Activated naive CD4-positive, alpha-beta T cell treated with anti-CD3 and anti-CD28 coated beads for 36 hours (primary cell): ENCODE measurements around the gene MEFV. TPM values are rescaled to one million over a fixed set of nuclear protein-coding genes. Genes with fewer than 3 reads are reported as not detected.
A peak's percentile ranks its signal among the peaks of the same experiment; 100 is the strongest.

ENCODE experiments used
- CTCF ChIA-PET: fragments of 350-600 bp; sonication (Branson Sonifier 250); formaldehyde crosslinking; loops from one replicate; lab custom pipeline; 2021; ENCODE audit warnings: antibody characterized with exemption; lab: Charles Lee
- DNase-seq: peaks from one replicate; pipeline ENCODE4 v3.0.0-alpha.2; 2020
- H3K27ac Mint-ChIP-seq: one replicate; pipeline ENCODE4 v1.8.0; 2021; ENCODE audit warnings: mild to moderate bottlenecking, mixed read lengths
- H3K27me3 Mint-ChIP-seq: one replicate; pipeline ENCODE4 v1.8.0; 2021; ENCODE audit warnings: low read depth, mixed read lengths
- H3K36me3 Mint-ChIP-seq: one replicate; pipeline ENCODE4 v1.8.0; 2021; ENCODE audit warnings: low read depth, mixed read lengths
- H3K4me1 Mint-ChIP-seq: one replicate; pipeline ENCODE4 v1.8.0; 2021; ENCODE audit warnings: low read depth, mixed read lengths
- H3K4me3 Mint-ChIP-seq: one replicate; pipeline ENCODE4 v1.8.0; 2021; ENCODE audit warnings: mild to moderate bottlenecking, moderate library complexity, mixed read lengths
- H3K9me3 Mint-ChIP-seq: one replicate; pipeline ENCODE4 v1.8.0; 2021; ENCODE audit warnings: mixed read lengths
- intact Hi-C: fragments of 100-400 bp; cut with micrococcal nuclease; formaldehyde crosslinking; loops from one replicate; pipeline ENCODE4 v1.15.1; 2023
- total RNA-seq, 2 experiments: library from RNA; stranded (reverse); gene quantifications; one replicate each; pipeline ENCODE4 v1.2.3, GENCODE V29; 2021

Gene MEFV
- total RNA-seq, result under 1 TPM; 0.07 TPM

- no peaks in the 10 kb centered on the region for H3K36me3 Mint-ChIP-seq
- CTCF ChIA-PET, result no interaction called here
- H3K4me3 Mint-ChIP-seq, result no peak within 1 kb of the TSS
- intact Hi-C loops, result no loop called here
- H3K4me1 Mint-ChIP-seq, result no peaks in the 10 kb centered on the region
- no peak within 1 kb of the TSS for H3K27ac Mint-ChIP-seq
- DNase-seq, result no peak
- no peaks in the 10 kb centered on the region for H3K9me3 Mint-ChIP-seq
- no peaks in the 10 kb centered on the region for H3K27me3 Mint-ChIP-seq
Measured at GRCh38 chr16:3256146-3256865, at the start of gene MEFV. Gene MEFV (minus strand): TSS chr16:3256633. CDS start chr16:3256587, 46 bp downstream.

- H3K4me1 Mint-ChIP-seq, result peaks cover 21% of the 10 kb centered on the region
- H3K4me3 Mint-ChIP-seq, result peak overlapping the region; percentile 79
- DNase-seq, result no peak
- no peaks in the 10 kb centered on the region for H3K27me3 Mint-ChIP-seq
- H3K9me3 Mint-ChIP-seq, result peaks cover 44% of the 10 kb centered on the region
- peak overlapping the region; percentile 63 for H3K27ac Mint-ChIP-seq
- intact Hi-C loops, result loop anchor here (5.0 kb wide), 2 partner anchors 124 to 126 kb away; no protein-coding TSS in a partner anchor
- CTCF ChIA-PET, result no interaction called here
- peaks cover 76% of the 10 kb centered on the region for H3K36me3 Mint-ChIP-seq
Measured at GRCh38 chr16:3306078-3306477, 49.6 kb upstream of the MEFV start.

- Mint-ChIP-seq H3K4me1 (peaks cover 21% of the 10 kb centered on the region), H3K9me3 (peaks cover 45% of the 10 kb centered on the region), H3K4me3 (peak within 1 kb of the TSS; percentile 79), H3K36me3 (peaks cover 76% of the 10 kb centered on the region), H3K27ac (peak within 1 kb of the TSS; percentile 77), H3K27me3 (no peaks in the 10 kb centered on the region)
- peak; percentile 84 for DNase-seq
- CTCF ChIA-PET, result interaction anchor here (1.2 to 1.8 kb wide), 2 partner anchors 21 to 38 kb away, joined by 4 to 5 read pairs; no protein-coding TSS in a partner anchor
- intact Hi-C loops, result loop anchor here (1.0 to 5.0 kb wide), 7 partner anchors 22 to 152 kb away; partner anchors contain the start of genes ZNF200 and ZNF263
Measured at GRCh38 chr16:3305109-3306068, 49.0 kb upstream of the MEFV start, which contains the start of the genes TIGD7 and ZNF75A. Gene TIGD7 (minus strand): TSS chr16:3305430. CDS start chr16:3300614, 4,816 bp downstream. Gene ZNF75A (plus strand): TSS chr16:3305497. CDS start chr16:3308429, 2,932 bp downstream.

GRCh38 chr16:3304370-3304769 lies 47.9 kb upstream of the MEFV start:
- no peaks in the 10 kb centered on the region for H3K27me3 Mint-ChIP-seq
- H3K27ac Mint-ChIP-seq, result no peak overlapping the region
- peaks cover 53% of the 10 kb centered on the region for H3K9me3 Mint-ChIP-seq
- CTCF ChIA-PET, result interaction anchor here (1.2 to 1.8 kb wide), 2 partner anchors 19 to 37 kb away, joined by 4 to 5 read pairs; no protein-coding TSS in a partner anchor
- peak overlapping the region; percentile 79 for H3K4me3 Mint-ChIP-seq
- intact Hi-C loops, result no loop called here
- DNase-seq, result no peak
- peaks cover 21% of the 10 kb centered on the region for H3K4me1 Mint-ChIP-seq
- H3K36me3 Mint-ChIP-seq, result peaks cover 76% of the 10 kb centered on the region

- no peak for DNase-seq
- H3K9me3 Mint-ChIP-seq, result peaks cover 69% of the 10 kb centered on the region
- intact Hi-C loops, result no loop called here
- CTCF ChIA-PET, result no interaction called here
- H3K27me3 Mint-ChIP-seq, result no peaks in the 10 kb centered on the region
- H3K27ac Mint-ChIP-seq, result no peak overlapping the region
- H3K36me3 Mint-ChIP-seq, result peaks cover 73% of the 10 kb centered on the region
- no peak overlapping the region for H3K4me3 Mint-ChIP-seq
- H3K4me1 Mint-ChIP-seq, result no peaks in the 10 kb centered on the region
Measured at GRCh38 chr16:3295783-3296182, 39.4 kb upstream of the MEFV start.

- Mint-ChIP-seq H3K4me3 (no peak overlapping the region), H3K4me1 (no peaks in the 10 kb centered on the region), H3K9me3 (peaks cover 71% of the 10 kb centered on the region), H3K36me3 (peaks cover 73% of the 10 kb centered on the region), H3K27me3 (no peaks in the 10 kb centered on the region), H3K27ac (no peak overlapping the region)
- intact Hi-C loops, result no loop called here
- no peak for DNase-seq
- CTCF ChIA-PET, result no interaction called here
Measured at GRCh38 chr16:3295209-3295608, 38.8 kb upstream of the MEFV start.

GRCh38 chr16:3292604-3293003 lies 36.2 kb upstream of the MEFV start:
- Mint-ChIP-seq H3K4me1 (no peaks in the 10 kb centered on the region), H3K36me3 (peaks cover 80% of the 10 kb centered on the region), H3K9me3 (peaks cover 70% of the 10 kb centered on the region), H3K27ac (no peak overlapping the region), H3K4me3 (no peak overlapping the region), H3K27me3 (no peaks in the 10 kb centered on the region)
- no peak for DNase-seq
- intact Hi-C loops, result no loop called here
- CTCF ChIA-PET, result interaction anchor here (0.6 kb wide), 1 partner anchor 86 kb away, joined by 3 read pairs; no protein-coding TSS in a partner anchor

- H3K4me1 Mint-ChIP-seq, result peaks cover 11% of the 10 kb centered on the region
- no peak for DNase-seq
- intact Hi-C loops, result no loop called here
- no peak overlapping the region for H3K4me3 Mint-ChIP-seq
- H3K36me3 Mint-ChIP-seq, result peaks cover 90% of the 10 kb centered on the region
- no peaks in the 10 kb centered on the region for H3K27me3 Mint-ChIP-seq
- CTCF ChIA-PET, result interaction anchor here (1.1 kb wide), 1 partner anchor 167 kb away, joined by 3 read pairs; no protein-coding TSS in a partner anchor
- H3K27ac Mint-ChIP-seq, result no peak overlapping the region
- H3K9me3 Mint-ChIP-seq, result peaks cover 67% of the 10 kb centered on the region
Measured at GRCh38 chr16:3289998-3290673, 33.7 kb upstream of the MEFV start.

GRCh38 chr16:3285131-3285530 lies 28.7 kb upstream of the MEFV start:
- Mint-ChIP-seq H3K27ac (no peak overlapping the region), H3K4me3 (peak overlapping the region; percentile 49)

GRCh38 chr16:3283543-3284447 lies 27.4 kb upstream of the MEFV start:
- CTCF ChIA-PET, result interaction anchor here (1.3 to 1.9 kb wide), 2 partner anchors 17 to 21 kb away, joined by 5 to 6 read pairs; partner anchors contain the start of genes TIGD7 and ZNF75A
- peak; percentile 19 for DNase-seq
- Mint-ChIP-seq H3K27ac (peak overlapping the region; percentile 97), H3K9me3 (peaks cover 18% of the 10 kb centered on the region), H3K36me3 (peaks cover 50% of the 10 kb centered on the region), H3K4me3 (peak overlapping the region; percentile 95), H3K27me3 (no peaks in the 10 kb centered on the region), H3K4me1 (peaks cover 28% of the 10 kb centered on the region)
- intact Hi-C loops, result loop anchor here (1.0 to 2.0 kb wide), 10 partner anchors 19 to 217 kb away; partner anchors contain the start of genes OR1F1, TIGD7, ZNF174 and ZNF200

More at GRCh38 chr16:3285131-3285530, 28.7 kb upstream of the MEFV start:
- no peak for DNase-seq
- peaks cover 28% of the 10 kb centered on the region for H3K9me3 Mint-ChIP-seq
- H3K4me1 Mint-ChIP-seq, result peaks cover 28% of the 10 kb centered on the region
- intact Hi-C loops, result no loop called here
- CTCF ChIA-PET, result interaction anchor here (1.9 kb wide), 1 partner anchor 20 kb away, joined by 5 read pairs; the partner anchor contains the start of genes TIGD7 and ZNF75A
- H3K27me3 Mint-ChIP-seq, result no peaks in the 10 kb centered on the region
- H3K36me3 Mint-ChIP-seq, result peaks cover 64% of the 10 kb centered on the region
